K562 (cell line): ENCODE measurements around the gene SNX1. TPM values are rescaled to one million over a fixed set of nuclear protein-coding genes. Genes with fewer than 3 reads are reported as not detected.

Experiments used
- CBX3 ChIP-seq, 2 experiments: IDR thresholded peaks; 1 replicate in 1 of 2; 2 replicates in 1 of 2; pipeline ENCODE4 v1.6.1; 2012; ENCODE audit warnings: inconsistent platforms in 2 of 2, low read length in 2 of 2, borderline replicate concordance in 1 of 2, control low read depth in 1 of 2
- CHAMP1 ChIP-seq: fragments of 450-650 bp; IDR thresholded peaks from 2 replicates; pipeline ENCODE4 v1.6.1; 2016; ENCODE audit warnings: mild to moderate bottlenecking
- CHCHD3 ChIP-seq: fragments of 250-450 bp; sonication (Bioruptor Pico); IDR thresholded peaks from 2 replicates; pipeline ENCODE4 v2.1.2; 2022; ENCODE audit warnings: mild to moderate bottlenecking
- ETS2 ChIP-seq: IDR thresholded peaks from 2 replicates; pipeline ENCODE4 v1.6.1; 2016; ENCODE audit warnings: borderline replicate concordance, missing genetic modification characterization, mild to moderate bottlenecking, moderate library complexity, missing compliant biosample characterization; ENCODE audit not compliant: poor library complexity, severe bottlenecking
- GATAD2B ChIP-seq: fragments of 450-650 bp; IDR thresholded peaks from 2 replicates; pipeline ENCODE4 v1.6.1; 2017; ENCODE audit warnings: mild to moderate bottlenecking, borderline replicate concordance
- MCM5 ChIP-seq: fragments of 450-650 bp; IDR thresholded peaks from 2 replicates; pipeline ENCODE4 v1.6.1; 2016; ENCODE audit warnings: low read depth
- MCM7 ChIP-seq, 2 experiments: fragments of 450-650 bp; IDR thresholded peaks; 2 replicates each; pipeline ENCODE4 v1.6.1; 2016 to 2018
- NFYB ChIP-seq: IDR thresholded peaks from 2 replicates; pipeline ENCODE4 v1.6.1; 2011; ENCODE audit warnings: mild to moderate bottlenecking, moderate library complexity; ENCODE audit not compliant: insufficient read length; ENCODE audit errors: extremely low read depth
- NR2C2 ChIP-seq, 2 experiments: fragments of 200-800 bp in 1 of 2; sonication (Bioruptor generic) in 1 of 2; sonication (generic) in 1 of 2; formaldehyde crosslinking in 1 of 2; IDR thresholded peaks; 2 replicates each; pipeline versions ENCODE4 v1.6.1 to v1.8.0; 2016 to 2022; ENCODE audit warnings: mild to moderate bottlenecking in 1 of 2, missing compliant biosample characterization in 1 of 2, missing genetic modification characterization in 1 of 2, missing genetic modification reagents in 1 of 2
- POLR2B ChIP-seq: fragments of 450-650 bp; IDR thresholded peaks from 2 replicates; pipeline ENCODE4 v1.6.1; 2018; ENCODE audit warnings: low read depth; ENCODE audit not compliant: partially characterized antibody
- SIN3B ChIP-seq: fragments of 450-650 bp; IDR thresholded peaks from 2 replicates; pipeline ENCODE4 v1.6.1; 2017; ENCODE audit warnings: low read depth, mild to moderate bottlenecking, moderate library complexity
- SMAD4 ChIP-seq: fragments of 250-450 bp; sonication (Bioruptor Pico); conservative IDR thresholded peaks from 2 replicates; pipeline ENCODE4 v1.8.0; 2021; ENCODE audit warnings: inconsistent platforms, mild to moderate bottlenecking, moderate library complexity
- TBP ChIP-seq: optimal IDR thresholded peaks from 2 replicates; pipeline ENCODE3; 2011; ENCODE audit warnings: low read depth, low read length, improper control_type of control experiment
- TEAD1 ChIP-seq, 2 experiments: fragments of 450-650 bp in 1 of 2; sonication (generic) in 1 of 2; formaldehyde crosslinking; IDR thresholded peaks; 2 replicates each; pipeline versions ENCODE4 v1.4.0 to v1.8.0; 2020 to 2022; ENCODE audit warnings: mild to moderate bottlenecking in 2 of 2, missing genetic modification reagents in 1 of 2
- YY1 ChIP-seq, 3 experiments: IDR thresholded peaks; 2 replicates each; pipeline ENCODE4 v1.6.1; 2011; ENCODE audit warnings: low read length in 2 of 3, mild to moderate bottlenecking in 2 of 3, moderate library complexity in 2 of 3, borderline replicate concordance in 1 of 3, control low read depth in 1 of 3, low read depth in 1 of 3; ENCODE audit not compliant: insufficient read depth in 3 of 3, insufficient replicate concordance in 2 of 3, control insufficient read depth in 1 of 3, insufficient read length in 1 of 3; ENCODE audit errors: extremely low read depth in 1 of 3
- ZBTB9 ChIP-seq: fragments of 450-650 bp; formaldehyde crosslinking; IDR thresholded peaks from 2 replicates; pipeline ENCODE4 v1.4.0; 2020; ENCODE audit warnings: mild to moderate bottlenecking, moderate library complexity
- ZNF780A ChIP-seq: fragments of 250-450 bp; sonication (Bioruptor Pico); IDR thresholded peaks from 2 replicates; pipeline ENCODE4 v1.5.0; 2021; ENCODE audit warnings: mild to moderate bottlenecking
- polyA plus RNA-seq, 8 experiments: library from polyadenylated mRNA; depleted of rRNA in 4 of 8; stranded (reverse) in 5 of 8; unstranded in 3 of 8; fragments of >200 nt; fragmentation: Nextera tagmentation in 2 of 8; fragmentation: Illumina TruSeq in 1 of 8; extraction: Ambion mirVana in 2 of 8; extraction: Trizol in 1 of 8; gene quantifications; 2 replicates each; pipeline versions ENCODE4 v1.2.1 to v1.2.3, GENCODE V29; 2011 to 2014; ENCODE audit warnings: inconsistent platforms in 1 of 8, missing spikeins in 1 of 8
- total RNA-seq, 7 experiments: library from RNA; depleted of rRNA in 6 of 7; stranded (reverse); fragments of >200 nt in 6 of 7; fragmentation: Illumina TruSeq in 2 of 7; extraction: Trizol in 2 of 7; gene quantifications; 2 replicates each; pipeline versions ENCODE4 v1.2.1 to v1.2.3, GENCODE V29; 2011 to 2021; ENCODE audit warnings: low replicate concordance in 1 of 7

The SNX1 gene
- total and polyA plus RNA-seq, 9 of the 15 experiments (the other 6 are each of a cell fraction or from before 2014, with no cell fraction given), result 11.0 to 105 (median 59.9) TPM

- TF ChIP-seq CBX3 (IDR thresholded peaks at IDR 0.05; ENCODE audit: borderline replicate concordance in 1 of 2, low read length in 2 of 2) (no peak), SIN3B (peak; percentile 45; the same call in 1 of the 2 replicates), SMAD4 (CRISPR knock-in tag) (peak; percentile 89), YY1 (IDR thresholded peaks at IDR 0.05; ENCODE audit: borderline replicate concordance in 1 of 3, control insufficient read depth in 1 of 3, extremely low read depth in 1 of 3, insufficient read depth in 3 of 3, insufficient read length in 1 of 3, insufficient replicate concordance in 2 of 3, low read depth in 1 of 3, low read length in 2 of 3) (peak in 1 of 3 experiments; percentile 58), GATAD2B (peak; percentile 67; the same call in 1 of the 2 replicates), CHCHD3 (CRISPR knock-in tag) (no peak), CHAMP1 (no peak), TBP (peak; percentile 26), MCM5 (no peak), NR2C2 (CRISPR knock-in tag; IDR thresholded peaks at IDR 0.05) (no peak), NR2C2 (tag; IDR thresholded peaks at IDR 0.05) (no peak), ETS2 (tag) (no peak), ZNF780A (CRISPR knock-in tag) (no peak), TEAD1 (CRISPR knock-in tag; IDR thresholded peaks at IDR 0.05) (no peak), POLR2B (no peak), ZBTB9 (CRISPR knock-in tag) (no peak), MCM7 (IDR thresholded peaks at IDR 0.05) (no peak), NFYB (no peak)
Observed at GRCh38 chr15:64046421-64047153, 49.2 kb upstream of the SNX1 start, which contains the start of gene DAPK2 (continued).
